Panc1 (cell line): ENCODE data around the gene ZNF398. TPM values are rescaled to one million over a fixed set of nuclear protein-coding genes. Genes with fewer than 3 reads are reported as not detected.
A peak's percentile ranks its signal among the peaks of the same experiment; 100 is the strongest.
"Not testable (repeated sequence)": the region's sequence is repeated elsewhere in the genome, so short reads cannot be mapped to it uniquely, and the experiment has no call there.

Experiments
- ATAC-seq: fragments of 200-7000 bp; cut with Tn5 transposase; 2 replicates; pipeline ENCODE4 v1.9.1; 2020; ENCODE audit warnings: mild to moderate bottlenecking, moderate library complexity
- BruUV-seq: library from RNA; stranded (reverse); fragments of 400-500 nt; replicated peaks from 2 replicates; lab custom pipeline; 2021; lab: Mats Ljungman, UMichigan
- CTCF ChIA-PET: fragments of 300-600 bp; sonication (Branson Sonifier 250); formaldehyde crosslinking; loops from one replicate; lab custom pipeline; 2022; ENCODE audit warnings: antibody characterized with exemption; lab: Charles Lee
- POLR2A ChIA-PET: fragments of 300-600 bp; sonication (Branson Sonifier 250); formaldehyde crosslinking; loops from one replicate; lab custom pipeline; 2022; ENCODE audit warnings: antibody characterized with exemption; lab: Charles Lee
- DNase-seq: peaks from one replicate; pipeline ENCODE4 v3.0.0-alpha.2; 2010; ENCODE audit warnings: low read depth, low spot score
- H3K27ac ChIP-seq: 2 replicates; pipeline ENCODE4 v1.5.1; 2011; ENCODE audit warnings: mild to moderate bottlenecking, low read length, inconsistent platforms
- H3K27me3 ChIP-seq: fragments of 200-500 bp; sonication (Bioruptor generic); 2 replicates; pipeline ENCODE4 v1.6.0; 2014; ENCODE audit warnings: low read length, inconsistent platforms; ENCODE audit not compliant: control insufficient read depth, insufficient read depth
- H3K36me3 ChIP-seq: fragments of 200-500 bp; sonication (Bioruptor generic); 2 replicates; pipeline ENCODE4 v1.5.1; 2014; ENCODE audit warnings: inconsistent platforms, mild to moderate bottlenecking, low read length, moderate library complexity; ENCODE audit not compliant: control insufficient read depth, insufficient read depth
- H3K4me1 ChIP-seq: 2 replicates; pipeline ENCODE4 v1.5.1; 2011; ENCODE audit warnings: inconsistent platforms, mild to moderate bottlenecking, low read length, moderate library complexity; ENCODE audit not compliant: control insufficient read depth, insufficient read depth
- H3K4me3 ChIP-seq, 2 experiments: 2 replicates each; pipeline ENCODE4 v1.5.1; 2011 to 2012; ENCODE audit warnings: low read depth in 2 of 2, low read length in 2 of 2, mild to moderate bottlenecking in 2 of 2, inconsistent platforms in 1 of 2, moderate library complexity in 1 of 2
- H3K9me3 ChIP-seq: fragments of 200-500 bp; sonication (Bioruptor generic); 2 replicates; pipeline ENCODE4 v1.5.1; 2014; ENCODE audit warnings: low read depth, mild to moderate bottlenecking, inconsistent platforms, low read length, moderate library complexity; ENCODE audit not compliant: control insufficient read depth, insufficient read depth
- CTCF ChIP-seq: fragments of 450-650 bp; IDR thresholded peaks from 2 replicates; pipeline ENCODE4 v1.5.1; 2017; ENCODE audit warnings: mild to moderate bottlenecking
- POLR2AphosphoS5 ChIP-seq: IDR thresholded peaks from 2 replicates; pipeline ENCODE4 v1.6.1; 2012; ENCODE audit warnings: mild to moderate bottlenecking, low read depth, low read length, moderate library complexity
- REST ChIP-seq, 2 experiments: IDR thresholded peaks; 2 replicates each; pipeline ENCODE4 v1.6.1; 2011 to 2012; ENCODE audit warnings: low read depth in 2 of 2, control low read depth in 1 of 2, low read length in 1 of 2, mild to moderate bottlenecking in 1 of 2, moderate library complexity in 1 of 2; ENCODE audit not compliant: insufficient read depth in 1 of 2
- SIN3A ChIP-seq: IDR thresholded peaks from 2 replicates; pipeline ENCODE4 v1.6.1; 2012; ENCODE audit warnings: low read depth, mild to moderate bottlenecking, low read length, moderate library complexity, borderline replicate concordance; ENCODE audit not compliant: insufficient read depth
- TCF7L2 ChIP-seq: IDR thresholded peaks from 2 replicates; pipeline ENCODE4 v1.6.1; 2011; ENCODE audit warnings: mild to moderate bottlenecking, low read depth, low read length, inconsistent platforms
- in situ Hi-C: cut with HindIII; loops from 2 replicates; pipeline ENCODE4 v1.10.0; 2016; ENCODE audit warnings: low sequenced_read_pairs, low pct_unique_long_range_greater_than_20kb
- intact Hi-C: fragments of 100-400 bp; cut with micrococcal nuclease; formaldehyde crosslinking; loops from one replicate; pipeline ENCODE4 v1.10.0; 2022; ENCODE audit not compliant: unreplicated experiment
- total RNA-seq: library from RNA; stranded (reverse); gene quantifications from one replicate; pipeline ENCODE4 v1.2.1, GENCODE V29; 2021; ENCODE audit not compliant: unreplicated experiment

The ZNF398 gene
- total RNA-seq, 1 experiment from 2014 or later: 14.1 TPM

DNA sequence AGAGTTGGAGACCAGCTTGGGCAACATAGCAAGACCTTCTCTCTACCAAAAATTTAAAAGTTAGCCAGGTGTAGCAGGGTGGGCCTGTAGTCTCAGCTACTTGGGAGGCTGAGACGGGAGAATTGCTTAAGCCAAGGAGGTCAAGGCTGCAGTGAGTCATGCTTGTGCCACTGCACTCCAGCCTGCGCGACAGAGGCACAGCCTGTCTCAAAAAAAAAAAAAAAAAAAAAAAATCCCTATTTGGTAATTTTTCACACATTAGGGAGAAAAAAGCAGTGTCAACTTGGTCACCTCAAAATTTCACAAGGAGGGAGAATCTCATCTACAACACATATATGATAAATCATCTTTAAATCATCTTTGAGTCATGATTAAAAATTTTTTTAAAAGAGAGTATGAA lies 6.4 kb upstream of the ZNF398 start:
- Histone ChIP-seq H3K4me3 (no peak overlapping the region), H3K4me1 (peaks cover 18% of the 10 kb centered on the region), H3K27me3 (no peaks in the 10 kb centered on the region), H3K9me3 (no peaks in the 10 kb centered on the region), H3K36me3 (no peaks in the 10 kb centered on the region), H3K27ac (no peak overlapping the region)
- in situ Hi-C loops (no loop called here), intact Hi-C loops (no loop called here)
- POLR2A ChIA-PET: interaction anchor here (0.7 kb wide), 1 partner anchor 16 kb away, joined by 14 read pairs; no protein-coding TSS in a partner anchor
- no peak for DNase-seq
- no peak for TF ChIP-seq TCF7L2
- TF ChIP-seq POLR2AphosphoS5: no peak
- no peak for TF ChIP-seq CTCF
- no peak for TF ChIP-seq REST (IDR thresholded peaks at IDR 0.05; ENCODE audit: insufficient read depth in 1 of 2, low read depth in 2 of 2, low read length in 1 of 2)
- no peak for TF ChIP-seq SIN3A
- ATAC-seq: no peak
- CTCF ChIA-PET: no interaction called here
- no TSS peak for BruUV-seq

GRCh38 chr7:149141893-149142292 lies 5.4 kb upstream of the ZNF398 start:
- ATAC-seq: no peak
- Histone ChIP-seq H3K27ac (no peak overlapping the region), H3K4me1 (peaks cover 19% of the 10 kb centered on the region), H3K9me3 (no peaks in the 10 kb centered on the region), H3K27me3 (no peaks in the 10 kb centered on the region), H3K36me3 (no peaks in the 10 kb centered on the region), H3K4me3 (no peak overlapping the region)
- POLR2A ChIA-PET: no interaction called here
- in situ Hi-C loops (no loop called here), intact Hi-C loops (no loop called here)
- CTCF ChIA-PET: interaction anchor here (0.6 kb wide), 1 partner anchor 9 kb away, joined by 3 read pairs; no protein-coding TSS in a partner anchor
- TF ChIP-seq POLR2AphosphoS5: no peak
- no peak for TF ChIP-seq SIN3A
- TF ChIP-seq REST (IDR thresholded peaks at IDR 0.05; ENCODE audit: insufficient read depth in 1 of 2, low read depth in 2 of 2, low read length in 1 of 2): no peak
- TF ChIP-seq CTCF: no peak
- no peak for TF ChIP-seq TCF7L2
- no TSS peak for BruUV-seq
- no peak for DNase-seq

GRCh38 chr7:149144436-149144922 lies 2.8 kb upstream of the ZNF398 start:
- H3K4me3 ChIP-seq, POLR2A ChIA-PET, ATAC-seq, in situ Hi-C loops, H3K9me3 ChIP-seq, DNase-seq, H3K36me3 ChIP-seq, BruUV-seq, H3K27me3 ChIP-seq, intact Hi-C loops: not testable (repeated sequence)
- peak overlapping the region; percentile 97 for H3K27ac ChIP-seq
- H3K4me1 ChIP-seq: peaks cover 23% of the 10 kb centered on the region
- CTCF ChIA-PET: interaction anchor here (0.5 kb wide), 1 partner anchor 27 kb away, joined by 9 read pairs; no protein-coding TSS in a partner anchor
